ENCODE results near the gene BAIAP2.
A peak's percentile ranks its signal among the peaks of the same experiment; 100 is the strongest.

Gene BAIAP2

GRCh38 chr17:81034779-81035520 is at the start of gene BAIAP2:
BAIAP2 (plus strand) TSS chr17:81035151; CDS start chr17:81035255, 104 bp downstream.
- peak; percentile 89 for DNase-seq (ENCODE audit: low spot score)

- DNase-seq (ENCODE audit: low spot score): no peak
Measured at GRCh38 chr17:80986046-80986445, 48.9 kb upstream of the BAIAP2 start.

GRCh38 chr17:80986816-80987475 is 48.0 kb upstream of the BAIAP2 start:
- DNase-seq (ENCODE audit: low spot score): no peak

- no peak for DNase-seq (ENCODE audit: low spot score)
Measured at GRCh38 chr17:80987941-80988461, 47.0 kb upstream of the BAIAP2 start.

- no peak for DNase-seq (ENCODE audit: low spot score)
Measured at GRCh38 chr17:80989586-80989913, 45.4 kb upstream of the BAIAP2 start.

- DNase-seq (ENCODE audit: low spot score): no peak
Measured at GRCh38 chr17:80990921-80991644, 43.9 kb upstream of the BAIAP2 start.

GRCh38 chr17:80991645-80992076 is 43.3 kb upstream of the BAIAP2 start, which contains the start of gene CHMP6:
CHMP6 (plus strand) TSS chr17:80991841; CDS start chr17:80991919, 78 bp downstream.
- DNase-seq (ENCODE audit: low spot score): peak; percentile 60

- no peak for DNase-seq (ENCODE audit: low spot score)
Measured at GRCh38 chr17:80992077-80992947, 42.6 kb upstream of the BAIAP2 start.

GRCh38 chr17:80992948-80993624 is 41.9 kb upstream of the BAIAP2 start:
- DNase-seq (ENCODE audit: low spot score): no peak

GRCh38 chr17:80995131-80995530 is 39.8 kb upstream of the BAIAP2 start:
- DNase-seq (ENCODE audit: low spot score): no peak

- no peak for DNase-seq (ENCODE audit: low spot score)
Measured at GRCh38 chr17:80996422-80997305, 38.3 kb upstream of the BAIAP2 start.

GRCh38 chr17:80997424-80998117 is 37.4 kb upstream of the BAIAP2 start:
- no peak for DNase-seq (ENCODE audit: low spot score)

GRCh38 chr17:80998118-80998747 is 36.7 kb upstream of the BAIAP2 start:
- no peak for DNase-seq (ENCODE audit: low spot score)

GRCh38 chr17:80998748-80999535 is 36.0 kb upstream of the BAIAP2 start:
- no peak for DNase-seq (ENCODE audit: low spot score)

- DNase-seq (ENCODE audit: low spot score): no peak
Measured at GRCh38 chr17:80999536-81000333, 35.2 kb upstream of the BAIAP2 start.

- DNase-seq (ENCODE audit: low spot score): no peak
Measured at GRCh38 chr17:81000334-81000630, 34.7 kb upstream of the BAIAP2 start.

- no peak for DNase-seq (ENCODE audit: low spot score)
Measured at GRCh38 chr17:81000631-81001357, 34.2 kb upstream of the BAIAP2 start.
